Neural cell (in vitro differentiated cells): ENCODE results near the gene COL6A2.

Experiments
- CTCF ChIP-seq: fragments of 450-650 bp; IDR thresholded peaks from 2 replicates; pipeline ENCODE4 v1.5.1; 2014; ENCODE audit warnings: antibody characterized with exemption, mild to moderate bottlenecking, moderate library complexity; ENCODE audit not compliant: poor library complexity, severe bottlenecking
- EP300 ChIP-seq: fragments of 450-650 bp; conservative IDR thresholded peaks from 2 replicates; pipeline ENCODE4 v1.6.1; 2014; ENCODE audit warnings: antibody characterized with exemption, mild to moderate bottlenecking, moderate library complexity; ENCODE audit not compliant: poor library complexity, severe bottlenecking
- RAD21 ChIP-seq: fragments of 450-650 bp; conservative IDR thresholded peaks from 2 replicates; pipeline ENCODE4 v1.6.1; 2014; ENCODE audit warnings: antibody characterized with exemption, mild to moderate bottlenecking, moderate library complexity
- REST ChIP-seq: IDR thresholded peaks from 2 replicates; pipeline ENCODE4 v1.6.1; 2012; ENCODE audit warnings: borderline replicate concordance
- TAF1 ChIP-seq: IDR thresholded peaks from 2 replicates; pipeline ENCODE4 v1.6.1; 2012; ENCODE audit warnings: low read depth

GRCh38 chr21:46061518-46061917, 36.4 kb upstream of the COL6A2 start:
- no peak for TF ChIP-seq CTCF
- no peak for TF ChIP-seq EP300
- no peak for TF ChIP-seq REST
- no peak for TF ChIP-seq RAD21
- TF ChIP-seq TAF1: no peak
